ENCODE measurements around the gene LMTK2.

DNA sequence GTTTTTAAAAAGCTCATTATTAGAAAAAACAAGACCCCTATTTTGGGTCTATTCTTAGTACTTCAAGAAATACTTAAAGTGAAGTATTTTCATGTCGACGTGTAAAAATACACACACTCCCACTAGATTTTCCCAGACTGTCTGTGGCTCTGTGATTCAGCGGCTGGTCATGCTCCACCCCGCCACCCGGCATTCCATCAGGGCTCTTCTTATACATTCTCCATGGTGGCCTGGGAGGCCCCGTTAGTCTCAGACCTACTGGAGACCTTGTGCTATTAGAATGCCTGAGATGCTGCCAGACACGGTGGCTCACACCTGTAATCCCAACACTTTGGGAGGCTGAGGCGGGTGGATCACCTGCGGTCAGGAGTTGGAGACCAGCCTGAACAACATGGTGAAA is 132.3 kb downstream of the LMTK2 start:
- TF ChIP-seq, protein P1, sequence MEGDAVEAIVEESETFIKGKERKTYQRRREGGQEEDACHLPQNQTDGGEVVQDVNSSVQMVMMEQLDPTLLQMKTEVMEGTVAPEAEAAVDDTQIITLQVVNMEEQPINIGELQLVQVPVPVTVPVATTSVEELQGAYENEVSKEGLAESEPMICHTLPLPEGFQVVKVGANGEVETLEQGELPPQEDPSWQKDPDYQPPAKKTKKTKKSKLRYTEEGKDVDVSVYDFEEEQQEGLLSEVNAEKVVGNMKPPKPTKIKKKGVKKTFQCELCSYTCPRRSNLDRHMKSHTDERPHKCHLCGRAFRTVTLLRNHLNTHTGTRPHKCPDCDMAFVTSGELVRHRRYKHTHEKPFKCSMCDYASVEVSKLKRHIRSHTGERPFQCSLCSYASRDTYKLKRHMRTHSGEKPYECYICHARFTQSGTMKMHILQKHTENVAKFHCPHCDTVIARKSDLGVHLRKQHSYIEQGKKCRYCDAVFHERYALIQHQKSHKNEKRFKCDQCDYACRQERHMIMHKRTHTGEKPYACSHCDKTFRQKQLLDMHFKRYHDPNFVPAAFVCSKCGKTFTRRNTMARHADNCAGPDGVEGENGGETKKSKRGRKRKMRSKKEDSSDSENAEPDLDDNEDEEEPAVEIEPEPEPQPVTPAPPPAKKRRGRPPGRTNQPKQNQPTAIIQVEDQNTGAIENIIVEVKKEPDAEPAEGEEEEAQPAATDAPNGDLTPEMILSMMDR (IDR thresholded peaks at IDR 0.05) = no peak
- no peak for TF ChIP-seq POLR2A (IDR thresholded peaks at IDR 0.05)

Data from sigmoid colon (tissue), 3 donors.